ENCODE measurements around the gene PITPNM1. TPM values are rescaled to one million over a fixed set of nuclear protein-coding genes. Genes with fewer than 3 reads are reported as not detected.

PITPNM1 gene
- total and polyA plus RNA-seq, 2 of the 13 experiments (the other 11 are each of a cell fraction or from before 2014, with no cell fraction given): 8.2 to 8.5 TPM

DNA sequence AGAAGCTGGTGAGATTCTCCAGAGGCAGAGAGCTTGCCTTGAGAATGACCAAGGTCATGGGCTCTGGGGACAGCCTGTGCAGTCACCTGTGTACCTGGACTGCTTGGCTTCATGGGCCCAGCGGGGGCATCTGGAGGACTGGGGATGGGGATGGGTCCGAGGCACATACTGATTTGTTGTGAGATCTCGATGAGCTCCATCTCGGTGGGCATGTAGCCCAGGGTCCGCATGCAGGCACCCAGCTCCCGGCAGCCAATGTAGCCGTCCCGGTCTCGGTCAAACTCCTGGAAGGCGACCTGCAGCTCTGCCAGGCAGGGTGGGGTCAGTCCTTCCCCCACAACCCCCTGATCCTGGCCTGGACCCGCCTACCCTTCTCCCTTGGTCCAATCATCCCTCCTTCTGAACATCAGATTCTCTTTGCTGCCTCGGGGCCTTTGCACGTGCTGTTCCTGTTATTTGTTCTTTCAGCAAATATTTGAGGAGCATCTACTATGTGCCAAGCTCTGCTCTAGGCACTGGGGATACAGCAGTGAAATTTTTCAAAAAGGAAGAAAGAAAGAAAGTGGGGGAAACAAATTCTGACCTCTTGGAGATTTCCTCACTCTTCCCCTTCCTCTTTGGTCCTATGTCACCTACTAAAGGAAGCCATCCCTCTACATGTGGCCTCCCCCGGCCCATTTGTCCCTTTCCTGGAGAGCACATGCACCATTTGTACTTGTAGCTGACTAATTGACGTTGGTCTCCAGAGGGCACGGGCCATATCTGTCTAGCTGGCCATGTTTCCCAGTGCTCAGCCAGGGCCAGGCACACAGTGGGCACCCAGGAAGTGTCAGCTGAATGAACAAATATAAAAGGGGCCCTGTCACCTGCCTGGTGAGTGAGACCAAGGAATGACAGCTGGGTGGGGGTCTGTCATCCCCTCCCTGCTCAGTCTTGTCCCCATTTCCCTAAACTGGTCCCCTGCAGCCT, 16.0 kb upstream of the PITPNM1 start (continued):
- TF ChIP-seq, protein P1, sequence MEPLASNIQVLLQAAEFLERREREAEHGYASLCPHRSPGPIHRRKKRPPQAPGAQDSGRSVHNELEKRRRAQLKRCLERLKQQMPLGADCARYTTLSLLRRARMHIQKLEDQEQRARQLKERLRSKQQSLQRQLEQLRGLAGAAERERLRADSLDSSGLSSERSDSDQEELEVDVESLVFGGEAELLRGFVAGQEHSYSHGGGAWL (CRISPR knock-in tag; IDR thresholded peaks at IDR 0.05): no peak
- TF ChIP-seq HNRNPH1 (optimal IDR thresholded peaks at IDR 0.05; ENCODE audit: low read depth, low read length) (no peak), ZNF225 (CRISPR knock-in tag; IDR thresholded peaks at IDR 0.05) (no peak)

DNA sequence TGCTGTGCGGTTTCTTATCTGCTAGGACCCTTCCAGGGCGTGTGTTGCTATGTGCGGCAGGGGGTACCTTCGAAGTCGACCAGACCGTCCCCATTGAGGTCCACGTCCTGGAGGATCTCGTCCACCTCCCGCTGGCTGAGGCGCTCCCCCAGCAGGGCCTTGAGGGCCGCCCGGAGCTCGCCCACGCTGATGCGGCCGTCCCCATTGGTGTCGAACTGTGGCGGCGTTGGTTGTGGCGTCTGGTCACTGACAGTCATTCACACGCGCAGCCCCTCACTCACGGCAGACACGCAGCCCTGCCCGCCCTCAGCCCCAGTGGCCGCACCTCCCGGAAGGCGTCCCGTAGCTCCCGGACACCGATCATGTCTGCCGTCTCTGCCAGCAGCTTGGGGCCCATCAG, 14.6 kb upstream of the PITPNM1 start:
- no peaks in the 10 kb centered on the region for H4K20me1 ChIP-seq (ENCODE audit: insufficient read depth, low read length)
- H3K4me2 ChIP-seq (ENCODE audit: low read depth, low read length): no peak overlapping the region
- H3K79me2 ChIP-seq (ENCODE audit: insufficient read depth, low read length): no peaks in the 10 kb centered on the region
- no peak overlapping the region for H3K9ac ChIP-seq (ENCODE audit: insufficient read depth, low read depth, low read length)
- H3K27me3 ChIP-seq (ENCODE audit: control insufficient read depth in 1 of 2, insufficient read depth in 2 of 2, low read length in 2 of 2): peaks cover 7 to 20% of the 10 kb centered on the region in 2 experiments; a peak in 4 of 5 replicates
- ChIA-PET CTCF (ENCODE audit: low intra/inter-chr PET ratio, low total read pairs) (no interaction called here), POLR2A (no interaction called here)
- FAIRE-seq (no peak), DNase-seq (ENCODE audit: low spot score) (no peak), ATAC-seq (no peak)
- 69% methylated on average over 17 of the region's 32 CpGs for WGBS (ENCODE audit: low lambda C conversion rate)
- no peaks in the 10 kb centered on the region for H3K36me3 ChIP-seq (replicated peaks in 1 of 2; ENCODE audit: control insufficient read depth in 1 of 2, insufficient read depth in 2 of 2, low read length in 2 of 2)
- H3K9me3 ChIP-seq (ENCODE audit: low read length): no peaks in the 10 kb centered on the region
- H3K27ac ChIP-seq (ENCODE audit: extremely low read length, insufficient read depth, low read length): no peak overlapping the region
- in situ Hi-C loops (cut with HindIII; ENCODE audit: extremely low pct_ligation_motif_present, low pct_unique_long_range_greater_than_20kb): no loop called here
- no peak overlapping the region for H2AFZ ChIP-seq (ENCODE audit: low read length)
- H3K4me1 ChIP-seq (ENCODE audit: insufficient read depth, low read length): no peaks in the 10 kb centered on the region
- BruUV-seq (replicated peaks): no TSS peak
- no peak for TF ChIP-seq NR2F6 (IDR thresholded peaks at IDR 0.05)
- TF ChIP-seq NR2F6 (CRISPR knock-in tag; IDR thresholded peaks at IDR 0.05): no peak
- no peak for TF ChIP-seq TCF12 (IDR thresholded peaks at IDR 0.05)
- no peak for TF ChIP-seq TCF12 (CRISPR knock-in tag; IDR thresholded peaks at IDR 0.05)
- TF ChIP-seq ZBTB7B (CRISPR knock-in tag; IDR thresholded peaks at IDR 0.05): no peak
- no peak for TF ChIP-seq THYN1 (CRISPR knock-in tag; IDR thresholded peaks at IDR 0.05; ENCODE audit: borderline replicate concordance, low read depth)
- TF ChIP-seq WIZ (CRISPR knock-in tag; IDR thresholded peaks at IDR 0.05): no peak
- no peak for TF ChIP-seq POGZ (CRISPR knock-in tag; IDR thresholded peaks at IDR 0.05)
- TF ChIP-seq ZNF230 (CRISPR knock-in tag; IDR thresholded peaks at IDR 0.05): no peak
- no peak for TF ChIP-seq ESRRA (CRISPR knock-in tag; IDR thresholded peaks at IDR 0.05; ENCODE audit: low read depth)
- no peak for TF ChIP-seq TEF (CRISPR knock-in tag; IDR thresholded peaks at IDR 0.05)
- TF ChIP-seq, protein P2, sequence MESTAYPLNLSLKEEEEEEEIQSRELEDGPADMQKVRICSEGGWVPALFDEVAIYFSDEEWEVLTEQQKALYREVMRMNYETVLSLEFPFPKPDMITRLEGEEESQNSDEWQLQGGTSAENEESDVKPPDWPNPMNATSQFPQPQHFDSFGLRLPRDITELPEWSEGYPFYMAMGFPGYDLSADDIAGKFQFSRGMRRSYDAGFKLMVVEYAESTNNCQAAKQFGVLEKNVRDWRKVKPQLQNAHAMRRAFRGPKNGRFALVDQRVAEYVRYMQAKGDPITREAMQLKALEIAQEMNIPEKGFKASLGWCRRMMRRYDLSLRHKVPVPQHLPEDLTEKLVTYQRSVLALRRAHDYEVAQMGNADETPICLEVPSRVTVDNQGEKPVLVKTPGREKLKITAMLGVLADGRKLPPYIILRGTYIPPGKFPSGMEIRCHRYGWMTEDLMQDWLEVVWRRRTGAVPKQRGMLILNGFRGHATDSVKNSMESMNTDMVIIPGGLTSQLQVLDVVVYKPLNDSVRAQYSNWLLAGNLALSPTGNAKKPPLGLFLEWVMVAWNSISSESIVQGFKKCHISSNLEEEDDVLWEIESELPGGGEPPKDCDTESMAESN (CRISPR knock-in tag; conservative IDR thresholded peaks at IDR 0.05): no peak
- no peak for TF ChIP-seq TGIF2 (CRISPR knock-in tag; IDR thresholded peaks at IDR 0.05)
- no peak for TF ChIP-seq ZNF878 (CRISPR knock-in tag; IDR thresholded peaks at IDR 0.05)
- no peak for TF ChIP-seq ZNF777 (CRISPR knock-in tag; IDR thresholded peaks at IDR 0.05)
- no peak for TF ChIP-seq RBM22 (optimal IDR thresholded peaks at IDR 0.05; ENCODE audit: low read length)
- no peak for TF ChIP-seq RFX1 (IDR thresholded peaks at IDR 0.05)
- TF ChIP-seq ZMAT3 (CRISPR knock-in tag; conservative IDR thresholded peaks at IDR 0.05): no peak
- no peak overlapping the region for H3K4me3 ChIP-seq (replicated peaks in 1 of 3; ENCODE audit: insufficient read depth in 1 of 3, low read depth in 2 of 3, low read length in 3 of 3)
- intact Hi-C loops (cut with micrococcal nuclease; ENCODE audit: unreplicated experiment): loop anchor here (10.0 kb wide), 1 partner anchor 555 kb away; no protein-coding TSS in a partner anchor

All from HepG2 (cell line).